PC-3 (cell line): ENCODE data around the gene DTNB.

Experiments used
- EZH2 ChIP-seq: fragments of 300-600 bp; sonication (generic); IDR thresholded peaks from one replicate; pipeline ENCODE4 v1.6.1; 2017; ENCODE audit warnings: antibody characterized with exemption, mild to moderate bottlenecking, low read length; ENCODE audit not compliant: unreplicated experiment
- EZH2phosphoT487 ChIP-seq: fragments of 300-600 bp; sonication (generic); IDR thresholded peaks from 2 replicates; pipeline ENCODE4 v1.6.1; 2018; ENCODE audit warnings: mild to moderate bottlenecking, antibody characterized with exemption, low read length, borderline replicate concordance
- TF ChIP-seq, protein P1 (sequence below): fragments of 300-600 bp; sonication (generic); conservative IDR thresholded peaks from 2 replicates; pipeline ENCODE4 v1.5.1; 2017; ENCODE audit warnings: antibody characterized with exemption, low read depth, mild to moderate bottlenecking, low read length

DNA sequence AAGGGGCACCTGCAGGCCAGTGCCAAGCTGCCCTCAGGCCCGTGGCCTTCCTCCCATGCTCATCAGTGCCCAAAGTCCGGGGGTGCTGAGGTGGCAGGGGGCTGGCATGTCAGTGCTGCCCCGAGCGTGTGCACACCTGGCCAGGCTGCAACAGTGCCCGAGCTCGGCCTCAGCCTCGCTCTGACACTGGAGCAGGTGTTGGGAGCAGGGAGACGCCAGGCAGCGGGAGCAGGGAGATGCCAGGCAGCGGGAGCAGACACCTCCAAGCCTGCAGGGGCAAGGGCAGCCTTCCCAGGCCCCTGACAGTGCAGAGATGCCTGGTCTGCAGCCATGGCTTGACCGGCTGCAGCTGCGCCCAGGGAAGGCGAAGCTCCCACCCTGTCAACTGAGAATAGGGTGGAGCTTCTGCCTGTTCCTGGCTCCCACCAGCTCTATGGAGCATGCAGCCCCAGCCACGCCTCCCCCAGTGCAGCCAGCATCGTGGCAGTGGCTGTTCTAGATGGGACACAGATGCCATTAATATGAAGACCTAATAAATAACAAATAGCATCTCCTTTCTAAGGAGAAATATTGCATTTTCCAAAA, 82.4 kb downstream of the DTNB start:
- TF ChIP-seq, protein P1, sequence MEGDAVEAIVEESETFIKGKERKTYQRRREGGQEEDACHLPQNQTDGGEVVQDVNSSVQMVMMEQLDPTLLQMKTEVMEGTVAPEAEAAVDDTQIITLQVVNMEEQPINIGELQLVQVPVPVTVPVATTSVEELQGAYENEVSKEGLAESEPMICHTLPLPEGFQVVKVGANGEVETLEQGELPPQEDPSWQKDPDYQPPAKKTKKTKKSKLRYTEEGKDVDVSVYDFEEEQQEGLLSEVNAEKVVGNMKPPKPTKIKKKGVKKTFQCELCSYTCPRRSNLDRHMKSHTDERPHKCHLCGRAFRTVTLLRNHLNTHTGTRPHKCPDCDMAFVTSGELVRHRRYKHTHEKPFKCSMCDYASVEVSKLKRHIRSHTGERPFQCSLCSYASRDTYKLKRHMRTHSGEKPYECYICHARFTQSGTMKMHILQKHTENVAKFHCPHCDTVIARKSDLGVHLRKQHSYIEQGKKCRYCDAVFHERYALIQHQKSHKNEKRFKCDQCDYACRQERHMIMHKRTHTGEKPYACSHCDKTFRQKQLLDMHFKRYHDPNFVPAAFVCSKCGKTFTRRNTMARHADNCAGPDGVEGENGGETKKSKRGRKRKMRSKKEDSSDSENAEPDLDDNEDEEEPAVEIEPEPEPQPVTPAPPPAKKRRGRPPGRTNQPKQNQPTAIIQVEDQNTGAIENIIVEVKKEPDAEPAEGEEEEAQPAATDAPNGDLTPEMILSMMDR, result no peak
- TF ChIP-seq EZH2phosphoT487, result no peak
- no peak for TF ChIP-seq EZH2
